ENCODE measurements around the gene EPS15. TPM values are rescaled to one million over a fixed set of nuclear protein-coding genes. Genes with fewer than 3 reads are reported as not detected.

Gene EPS15
- total RNA-seq, 4 donors from 2014 or later: 94.8 to 133 (median 125) TPM

- H3K27ac ChIP-seq: peak overlapping the region in 2 of 4 donors; percentile 3 to 9
- H3K9me3 ChIP-seq: no peaks in the 10 kb centered on the region
- peaks cover 0 to 8% (median 5%) of the 10 kb centered on the region in 4 donors for H3K4me1 ChIP-seq
- no peaks in the 10 kb centered on the region for H3K27me3 ChIP-seq
- TF ChIP-seq EP300 (IDR thresholded peaks at IDR 0.05): no peak
- no peak for TF ChIP-seq POLR2A (IDR thresholded peaks at IDR 0.05)
- no peak for TF ChIP-seq CTCF (IDR thresholded peaks at IDR 0.05)
- no peak for DNase-seq (ENCODE audit: low spot score in 2 of 2)
- peaks cover 0 to 58% (median 0%) of the 10 kb centered on the region in 3 donors for H3K36me3 ChIP-seq
- H3K4me3 ChIP-seq: no peak overlapping the region
- WGBS, 2 donors: 57 to 61% methylated on average over 2 of the region's 2 CpGs
Observed at GRCh38 chr1:51433972-51434510, 85.0 kb downstream of the EPS15 start.

GRCh38 chr1:51433269-51433971 lies 85.6 kb downstream of the EPS15 start:
- Histone ChIP-seq H3K27ac (peak overlapping the region in 2 of 4 donors; percentile 9 to 18), H3K27me3 (no peaks in the 10 kb centered on the region), H3K4me3 (no peak overlapping the region), H3K4me1 (peaks cover 0 to 8% (median 5%) of the 10 kb centered on the region in 4 donors), H3K36me3 (peaks cover 0 to 63% (median 0%) of the 10 kb centered on the region in 3 donors), H3K9me3 (peaks cover 0 to under 1% (median 0%) of the 10 kb centered on the region in 4 donors)
- WGBS, 2 donors: 76 to 82% methylated on average over 4 of the region's 4 CpGs
- peak in 1 of 2 donors; percentile 34 for DNase-seq (ENCODE audit: low spot score in 2 of 2)
- TF ChIP-seq POLR2A (IDR thresholded peaks at IDR 0.05) (no peak), CTCF (IDR thresholded peaks at IDR 0.05) (no peak), EP300 (IDR thresholded peaks at IDR 0.05) (peak in 1 of 2 donors; percentile 68)

GRCh38 chr1:51432146-51432545 lies 86.9 kb downstream of the EPS15 start:
- no peak overlapping the region for H3K4me3 ChIP-seq
- no peak for DNase-seq (ENCODE audit: low spot score in 2 of 2)
- peaks cover 0 to 67% (median 0%) of the 10 kb centered on the region in 3 donors for H3K36me3 ChIP-seq
- no peaks in the 10 kb centered on the region for H3K27me3 ChIP-seq
- no peak overlapping the region for H3K27ac ChIP-seq
- peaks cover 0 to 8% (median 5%) of the 10 kb centered on the region in 4 donors for H3K4me1 ChIP-seq
- peaks cover 0 to 7% (median 0%) of the 10 kb centered on the region in 4 donors for H3K9me3 ChIP-seq
- TF ChIP-seq POLR2A (IDR thresholded peaks at IDR 0.05) (no peak), EP300 (IDR thresholded peaks at IDR 0.05) (no peak), CTCF (IDR thresholded peaks at IDR 0.05) (no peak)

GRCh38 chr1:51427438-51427837 lies 91.6 kb downstream of the EPS15 start:
- Histone ChIP-seq H3K4me1 (peaks cover 0 to 16% (median 6%) of the 10 kb centered on the region in 4 donors), H3K27me3 (no peaks in the 10 kb centered on the region), H3K27ac (no peak overlapping the region), H3K36me3 (peaks cover 0 to 56% (median 0%) of the 10 kb centered on the region in 3 donors), H3K9me3 (peaks cover 0 to 7% (median 0%) of the 10 kb centered on the region in 4 donors), H3K4me3 (no peak overlapping the region)
- DNase-seq (ENCODE audit: low spot score in 2 of 2): no peak
- WGBS, 2 donors: 93 to 96% methylated on average over 1 of the region's 1 CpG
- TF ChIP-seq POLR2A (IDR thresholded peaks at IDR 0.05) (no peak), CTCF (IDR thresholded peaks at IDR 0.05) (no peak), EP300 (IDR thresholded peaks at IDR 0.05) (no peak)

- no peak for DNase-seq (ENCODE audit: low spot score in 2 of 2)
- Histone ChIP-seq H3K36me3 (peaks cover 0 to 50% (median 0%) of the 10 kb centered on the region in 3 donors), H3K27ac (no peak overlapping the region), H3K9me3 (peaks cover 0 to 7% (median 0%) of the 10 kb centered on the region in 4 donors), H3K27me3 (no peaks in the 10 kb centered on the region), H3K4me1 (peaks cover 0 to 26% (median 6%) of the 10 kb centered on the region in 4 donors), H3K4me3 (no peak overlapping the region)
- WGBS, 2 donors: 88 to 89% methylated on average over 3 of the region's 3 CpGs
- TF ChIP-seq POLR2A (IDR thresholded peaks at IDR 0.05): no peak
- no peak for TF ChIP-seq CTCF (IDR thresholded peaks at IDR 0.05)
- no peak for TF ChIP-seq EP300 (IDR thresholded peaks at IDR 0.05)
Observed at GRCh38 chr1:51425955-51426354, 93.1 kb downstream of the EPS15 start.

Data from tibial nerve (tissue), 4 donors.